HepG2 (cell line): ENCODE results near the gene ZNF512B. TPM values are rescaled to one million over a fixed set of nuclear protein-coding genes. Genes with fewer than 3 reads are reported as not detected.

Experiments
- ATF7 ChIP-seq, 2 experiments: fragments of 450-650 bp in 1 of 2; sonication (generic) in 1 of 2; formaldehyde crosslinking in 1 of 2; IDR thresholded peaks; 2 replicates each; pipeline versions ENCODE4 v1.4.0 to v1.6.1; 2016 to 2020; ENCODE audit warnings: antibody characterized with exemption in 1 of 2, mild to moderate bottlenecking in 1 of 2, missing genetic modification reagents in 1 of 2
- ATF7-NPFF ChIP-seq: sonication (generic); formaldehyde crosslinking; IDR thresholded peaks from 2 replicates; pipeline ENCODE4 v1.8.1; 2023; ENCODE audit warnings: mild to moderate bottlenecking, low read depth, missing genetic modification reagents, moderate library complexity
- BRD4 ChIP-seq: sonication (generic); formaldehyde crosslinking; IDR thresholded peaks from 2 replicates; pipeline ENCODE4 v1.4.0; 2020; ENCODE audit warnings: missing genetic modification reagents
- FLYWCH1 ChIP-seq: sonication (generic); formaldehyde crosslinking; IDR thresholded peaks from 2 replicates; pipeline ENCODE4 v1.8.1; 2023; ENCODE audit warnings: mild to moderate bottlenecking, missing genetic modification reagents
- FOXM1 ChIP-seq: sonication (generic); formaldehyde crosslinking; IDR thresholded peaks from 2 replicates; pipeline ENCODE4 v1.5.0; 2020; ENCODE audit warnings: missing genetic modification reagents
- KAT2B ChIP-seq: fragments of 150-350 bp; IDR thresholded peaks from 2 replicates; pipeline ENCODE4 v1.6.1; 2014; ENCODE audit warnings: low read depth, low read length, borderline replicate concordance
- MAFK ChIP-seq, 2 experiments: IDR thresholded peaks in 1 of 2; conservative IDR thresholded peaks in 1 of 2; 2 replicates each; pipeline ENCODE4 v1.6.1; 2011; ENCODE audit warnings: improper control_type of control experiment in 2 of 2, low read length in 2 of 2
- NKX3-1 ChIP-seq: sonication (generic); formaldehyde crosslinking; IDR thresholded peaks from 2 replicates; pipeline ENCODE4 v1.5.0; 2020; ENCODE audit warnings: missing genetic modification reagents
- RFX1 ChIP-seq: fragments of 450-650 bp; IDR thresholded peaks from 2 replicates; pipeline ENCODE4 v1.6.1; 2017
- SNRNP70 ChIP-seq: fragments of 200-400 bp; formaldehyde crosslinking; IDR thresholded peaks from 2 replicates; pipeline ENCODE4 v1.6.1; 2017; ENCODE audit warnings: mild to moderate bottlenecking, low read depth, low read length, moderate library complexity
- ZMYM2 ChIP-seq: sonication (generic); formaldehyde crosslinking; IDR thresholded peaks from 2 replicates; pipeline ENCODE4 v1.8.0; 2022; ENCODE audit warnings: mild to moderate bottlenecking, missing genetic modification reagents
- ZNF235 ChIP-seq: sonication (generic); formaldehyde crosslinking; IDR thresholded peaks from 2 replicates; pipeline ENCODE4 v1.8.1; 2023; ENCODE audit warnings: mild to moderate bottlenecking, missing genetic modification reagents, borderline replicate concordance
- ZNF34 ChIP-seq: sonication (generic); formaldehyde crosslinking; IDR thresholded peaks from 2 replicates; pipeline ENCODE4 v1.4.0; 2020; ENCODE audit warnings: mild to moderate bottlenecking, missing genetic modification reagents, borderline replicate concordance
- ZNF350 ChIP-seq: sonication (generic); formaldehyde crosslinking; IDR thresholded peaks from 2 replicates; pipeline ENCODE4 v1.4.0; 2020; ENCODE audit warnings: mild to moderate bottlenecking, low read depth, missing genetic modification reagents, borderline replicate concordance
- ZNF782 ChIP-seq: sonication (generic); formaldehyde crosslinking; IDR thresholded peaks from 2 replicates; pipeline ENCODE4 v1.4.0; 2020; ENCODE audit warnings: missing genetic modification reagents, mild to moderate bottlenecking, borderline replicate concordance
- ZNF841 ChIP-seq: sonication (generic); formaldehyde crosslinking; IDR thresholded peaks from 2 replicates; pipeline ENCODE4 v1.8.1; 2023; ENCODE audit warnings: missing genetic modification reagents, borderline replicate concordance
- polyA plus RNA-seq, 8 experiments: library from polyadenylated mRNA; depleted of rRNA in 3 of 8; stranded (reverse) in 7 of 8; unstranded in 1 of 8; fragments of >200 nt; fragmentation: Illumina TruSeq in 4 of 8; extraction: Trizol in 4 of 8; gene quantifications; 2 replicates each; pipeline versions ENCODE4 v1.2.1 to v1.2.3, GENCODE V29; 2011 to 2016; ENCODE audit warnings: low read depth in 4 of 8, missing spikeins in 1 of 8, mixed read lengths in 1 of 8; ENCODE audit not compliant: insufficient read depth in 1 of 8
- total RNA-seq, 5 experiments: library from RNA; depleted of rRNA; stranded (reverse); fragments of >200 nt; fragmentation: Illumina TruSeq; extraction: Trizol; gene quantifications; 2 replicates each; pipeline ENCODE4 v1.2.3, GENCODE V29; 2016; ENCODE audit warnings: low read depth in 1 of 5
- TF ChIP-seq, protein P1 (sequence below): IDR thresholded peaks from 2 replicates; pipeline ENCODE4 v1.6.1; 2016
- TF ChIP-seq, protein P2 (sequence below): IDR thresholded peaks from 2 replicates; pipeline ENCODE4 v1.6.1; 2018; ENCODE audit warnings: missing genetic modification reagents

Gene ZNF512B
- total and polyA plus RNA-seq, 2 of the 13 experiments (the other 11 are each of a cell fraction or from before 2014, with no cell fraction given) = 11.5 to 30.6 TPM

DNA sequence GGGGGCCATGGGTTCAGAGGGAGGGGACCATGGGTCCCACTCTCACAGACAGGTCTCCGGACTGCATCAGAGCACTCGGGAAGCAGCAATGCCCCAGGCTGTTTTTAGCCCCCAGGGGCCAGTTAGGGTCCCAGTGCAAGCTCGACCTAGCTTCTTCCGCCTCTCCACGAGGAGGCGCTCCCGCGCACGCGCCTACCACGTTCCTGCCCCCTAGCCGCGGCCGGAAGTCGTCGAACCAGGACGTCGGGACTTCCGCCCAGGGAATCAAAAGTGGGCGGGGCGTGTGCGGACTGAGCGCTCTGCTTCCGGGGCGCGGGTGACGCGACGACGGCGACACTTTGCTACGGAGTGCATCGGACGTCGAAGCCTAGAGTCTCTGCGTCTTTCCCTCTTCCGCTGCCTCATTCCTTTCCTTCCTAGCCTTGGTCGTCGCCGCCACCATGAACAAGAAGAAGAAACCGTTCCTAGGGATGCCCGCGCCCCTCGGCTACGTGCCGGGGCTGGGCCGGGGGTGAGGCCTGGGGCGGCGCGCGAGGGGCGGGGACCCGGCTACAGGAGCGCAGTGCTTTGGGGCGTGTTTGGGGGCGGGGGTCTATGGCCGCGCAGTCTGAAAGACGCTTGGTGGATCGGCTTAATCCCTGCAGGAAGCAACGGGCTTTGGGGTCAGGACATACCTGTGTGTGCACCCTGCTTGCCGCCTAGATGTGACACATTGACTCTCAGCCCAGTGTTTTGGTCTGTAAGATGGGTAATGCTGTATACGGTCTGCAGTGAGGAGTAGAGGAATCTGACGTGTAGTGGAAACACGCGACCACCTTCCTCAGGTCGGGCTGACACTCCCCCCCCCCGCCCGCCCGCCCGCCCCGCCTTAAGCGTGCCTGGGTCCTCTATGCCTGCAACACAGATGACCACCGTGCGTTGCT is 11.3 kb upstream of the ZNF512B start, which contains the start of gene PRPF6 (continued):
- TF ChIP-seq, protein P1, sequence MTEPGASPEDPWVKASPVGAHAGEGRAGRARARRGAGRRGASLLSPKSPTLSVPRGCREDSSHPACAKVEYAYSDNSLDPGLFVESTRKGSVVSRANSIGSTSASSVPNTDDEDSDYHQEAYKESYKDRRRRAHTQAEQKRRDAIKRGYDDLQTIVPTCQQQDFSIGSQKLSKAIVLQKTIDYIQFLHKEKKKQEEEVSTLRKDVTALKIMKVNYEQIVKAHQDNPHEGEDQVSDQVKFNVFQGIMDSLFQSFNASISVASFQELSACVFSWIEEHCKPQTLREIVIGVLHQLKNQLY = peak; percentile 94
- no peak for TF ChIP-seq MAFK (conservative IDR thresholded peaks at IDR 0.05 in 1 of 2, IDR thresholded peaks at IDR 0.05 in 1 of 2; ENCODE audit: low read length in 2 of 2)
- no peak for TF ChIP-seq KAT2B
- peak; percentile 92; the same call in 1 of the 2 replicates for TF ChIP-seq ZNF235
- no peak for TF ChIP-seq FLYWCH1 (CRISPR knock-in tag)
- peak; percentile 98 for TF ChIP-seq ZNF350 (CRISPR knock-in tag)
- TF ChIP-seq, protein P2, sequence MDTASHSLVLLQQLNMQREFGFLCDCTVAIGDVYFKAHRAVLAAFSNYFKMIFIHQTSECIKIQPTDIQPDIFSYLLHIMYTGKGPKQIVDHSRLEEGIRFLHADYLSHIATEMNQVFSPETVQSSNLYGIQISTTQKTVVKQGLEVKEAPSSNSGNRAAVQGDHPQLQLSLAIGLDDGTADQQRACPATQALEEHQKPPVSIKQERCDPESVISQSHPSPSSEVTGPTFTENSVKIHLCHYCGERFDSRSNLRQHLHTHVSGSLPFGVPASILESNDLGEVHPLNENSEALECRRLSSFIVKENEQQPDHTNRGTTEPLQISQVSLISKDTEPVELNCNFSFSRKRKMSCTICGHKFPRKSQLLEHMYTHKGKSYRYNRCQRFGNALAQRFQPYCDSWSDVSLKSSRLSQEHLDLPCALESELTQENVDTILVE (CRISPR knock-in tag) = peak; percentile 99
- TF ChIP-seq FOXM1 (CRISPR knock-in tag) = no peak
- peak; percentile 4; the same call in 1 of the 2 replicates for TF ChIP-seq RFX1
- TF ChIP-seq ZNF782 = peak; percentile 92; the same call in 1 of the 2 replicates
- TF ChIP-seq ZNF841 (CRISPR knock-in tag) = no peak
- TF ChIP-seq ATF7-NPFF = peak; percentile 97
- TF ChIP-seq ATF7 (IDR thresholded peaks at IDR 0.05) = no peak
- TF ChIP-seq ATF7 (CRISPR knock-in tag; IDR thresholded peaks at IDR 0.05) = peak; percentile 68
- peak; percentile 89 for TF ChIP-seq BRD4 (CRISPR knock-in tag)
- TF ChIP-seq SNRNP70 = no peak
- peak; percentile 84; the same call in 1 of the 2 replicates for TF ChIP-seq NKX3-1 (CRISPR knock-in tag)
- no peak for TF ChIP-seq ZMYM2
- TF ChIP-seq ZNF34 (CRISPR knock-in tag) = peak; percentile 55; the same call in 1 of the 2 replicates
